Activated T-helper 1 cell treated with anti-CD3 and anti-CD28 coated beads, Interleukin-2, amount 50 U/mL, for 16 hours (primary cell): ENCODE data around the gene TLR9.

ENCODE experiments used
- DNase-seq, 2 donors: peaks; one replicate each; pipeline ENCODE4 v3.0.0-alpha.2; 2020; ENCODE audit warnings: low read depth in 1 of 2, low spot score in 1 of 2

The TLR9 gene

DNA sequence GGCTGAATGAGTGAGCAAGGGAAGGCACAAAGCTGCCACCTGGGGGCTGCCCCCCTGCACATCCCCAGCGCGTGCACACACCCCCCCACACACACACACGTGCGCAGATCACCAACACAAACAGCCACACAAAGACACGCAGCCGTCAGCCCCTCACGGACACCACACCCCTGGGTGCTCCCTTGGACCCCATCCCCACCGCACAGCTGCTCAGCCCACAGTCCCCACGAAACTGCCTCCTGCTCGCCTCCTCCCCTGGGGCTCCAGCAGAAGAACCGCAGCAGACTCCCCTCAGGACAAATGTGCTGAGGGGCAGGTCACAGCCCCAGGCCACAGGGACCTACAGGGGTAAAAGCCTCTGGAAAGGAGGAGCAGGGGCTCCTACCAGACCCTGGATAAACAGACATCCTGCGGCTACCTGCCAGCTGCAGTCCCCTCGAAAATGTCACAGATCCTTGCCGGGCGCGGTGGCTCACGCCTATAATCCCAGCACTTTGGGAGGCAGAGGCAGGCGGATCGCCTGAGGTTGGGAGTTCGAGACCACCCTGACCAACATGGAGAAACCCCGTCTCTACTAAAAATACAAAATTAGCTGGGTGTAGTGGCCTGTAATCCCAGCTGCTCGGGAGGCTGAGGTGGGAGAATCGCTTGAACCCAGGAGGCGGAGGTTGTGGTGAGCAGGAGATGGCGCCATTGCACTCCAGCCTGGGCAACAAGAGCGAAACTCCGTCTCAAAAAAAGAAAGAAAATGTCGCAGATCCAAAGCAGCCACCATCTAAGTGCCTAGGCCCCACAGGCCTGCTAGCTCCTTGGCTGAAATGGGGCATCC lies 7.0 kb upstream of the TLR9 start:
- DNase-seq, result no peak

DNA sequence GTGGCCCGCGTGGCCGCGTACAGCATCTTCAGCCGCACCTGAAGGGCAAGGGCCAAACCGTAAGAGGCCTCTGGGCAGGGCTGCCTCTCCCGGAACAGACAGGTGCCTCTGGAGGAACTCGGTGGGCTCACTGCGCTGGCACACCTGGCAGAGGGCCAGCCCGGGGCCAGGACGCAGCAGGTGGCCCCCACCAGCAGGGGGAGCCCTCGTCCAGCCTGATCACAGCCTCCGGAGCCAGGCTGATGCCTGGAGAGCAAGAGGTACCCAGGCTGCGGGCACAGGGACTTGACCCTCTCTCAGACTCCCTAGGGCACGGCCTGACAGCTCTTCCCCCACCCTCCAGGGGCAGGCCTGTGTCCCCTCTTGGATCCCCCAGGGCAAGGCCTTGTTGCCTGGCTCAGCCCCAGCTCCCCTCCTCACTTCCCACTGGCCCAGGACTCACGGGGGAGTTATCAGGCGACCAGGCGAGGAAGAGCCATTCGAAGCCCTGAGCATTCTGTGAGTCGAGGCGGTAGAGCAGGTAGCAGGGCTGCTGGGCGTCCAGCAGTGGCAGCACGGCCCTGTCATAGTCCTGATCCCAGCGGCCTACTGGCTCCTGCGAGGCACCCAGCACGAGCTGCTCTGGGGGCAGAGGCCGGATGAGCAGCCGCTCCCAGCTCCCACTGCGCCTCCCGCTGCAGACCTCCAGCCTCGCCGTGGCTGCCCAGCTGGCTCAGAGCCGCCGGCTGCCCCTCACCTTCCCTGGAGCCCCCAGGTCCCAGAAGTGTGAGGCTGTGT lies 6.2 kb upstream of the TLR9 start:
- DNase-seq, result peak; percentile 80 to 83

DNA sequence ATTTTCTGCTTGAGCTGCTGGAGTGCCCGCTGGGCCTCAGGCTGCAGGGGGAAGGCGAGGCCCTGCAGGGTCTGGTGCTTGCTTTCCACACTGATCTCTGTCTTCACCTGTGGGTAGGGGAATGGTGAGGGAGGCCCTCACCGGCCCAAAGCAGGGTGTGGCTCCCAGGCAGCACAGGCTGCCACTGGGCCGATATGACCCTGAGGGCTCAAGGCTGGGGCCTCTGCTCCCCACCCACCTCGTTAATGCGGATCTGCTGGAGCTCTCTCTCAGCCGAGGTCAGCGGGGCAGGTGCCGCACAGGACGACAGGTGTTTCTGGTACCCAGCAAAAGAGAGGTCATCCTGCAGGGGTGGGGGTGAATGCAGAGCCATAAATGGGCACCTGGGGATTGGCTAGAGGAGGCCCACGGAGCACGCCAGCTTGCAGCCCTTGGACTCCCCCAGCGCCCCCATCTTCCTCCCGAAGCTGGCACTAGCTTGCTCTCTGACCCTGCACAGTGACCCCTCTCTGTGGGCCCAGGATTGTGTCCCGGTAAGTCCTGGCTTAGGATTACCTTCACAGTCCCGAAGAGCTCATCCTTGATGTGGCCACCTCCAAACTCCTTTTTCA lies 5.5 kb upstream of the TLR9 start:
- DNase-seq, result no peak

- no peak for DNase-seq
Observed at GRCh38 chr3:52230461-52230860, 5.0 kb upstream of the TLR9 start.

DNA sequence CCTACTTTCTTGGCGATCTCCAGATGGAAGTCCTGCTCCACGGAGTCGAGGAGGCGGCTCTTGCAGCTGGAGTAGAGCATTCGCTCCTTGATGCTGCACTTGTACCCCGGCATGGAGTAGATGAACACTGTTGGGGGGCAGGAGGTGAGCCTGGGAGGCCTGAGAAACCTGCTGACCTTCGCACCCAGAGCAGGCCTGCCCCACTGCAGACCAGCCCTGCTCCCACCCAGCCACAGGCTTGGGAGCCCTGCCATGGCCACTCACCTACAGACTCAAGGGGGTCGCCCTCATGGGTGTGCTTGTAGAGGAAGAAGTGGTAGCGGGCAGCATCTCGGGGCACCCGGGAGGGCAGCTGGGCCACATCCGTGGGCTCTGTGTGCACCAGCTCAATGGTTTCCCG lies 4.2 kb upstream of the TLR9 start:
- no peak for DNase-seq

DNA sequence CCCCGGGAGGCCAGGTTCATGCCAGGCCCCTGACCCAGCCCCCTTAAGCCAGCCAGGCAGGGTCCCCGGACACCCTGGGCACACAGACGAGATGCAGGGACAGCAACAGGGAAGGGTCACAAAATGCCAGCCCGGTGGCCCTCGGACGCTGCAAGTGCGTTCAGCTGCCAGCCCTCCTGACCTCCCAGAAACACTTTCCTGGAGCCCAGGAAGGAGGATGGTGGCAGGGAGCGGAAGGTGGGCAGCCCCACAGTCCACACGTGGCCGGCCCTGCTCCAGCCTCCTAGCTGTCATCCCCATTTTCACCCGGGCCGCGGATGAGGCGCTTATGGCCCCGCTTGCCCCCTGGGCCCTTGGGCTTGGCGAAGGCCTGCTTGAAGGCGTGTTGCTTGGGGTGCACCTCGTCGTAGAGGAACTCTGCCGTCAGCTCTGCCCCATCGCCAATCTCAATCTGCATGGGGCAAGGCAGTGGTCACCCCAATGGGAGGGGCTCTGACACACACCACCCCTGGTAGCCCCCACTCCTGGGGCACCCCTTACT lies 3.4 kb upstream of the TLR9 start:
- no peak for DNase-seq

DNA sequence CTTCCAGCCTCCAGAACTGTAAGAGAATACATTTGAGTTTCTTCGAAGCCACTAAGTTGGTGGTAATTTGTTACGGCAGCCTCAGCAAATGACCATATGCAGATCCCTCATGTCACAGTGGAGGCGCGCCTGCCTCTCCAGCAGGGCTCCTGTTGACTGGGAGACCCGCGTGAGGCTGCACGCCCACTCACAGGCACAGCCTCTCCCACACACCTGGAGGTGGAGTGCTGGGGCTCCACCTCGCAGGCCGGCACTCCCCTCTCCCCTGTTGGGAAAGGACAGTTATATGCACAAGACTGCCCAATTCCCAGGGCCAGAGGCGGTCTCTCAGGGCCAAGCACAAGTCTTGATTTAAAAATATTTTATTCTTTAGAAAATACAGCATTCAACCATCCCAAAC lies 2.8 kb upstream of the TLR9 start:
- no peak for DNase-seq

GRCh38 chr3:52227766-52228165 lies 2.3 kb upstream of the TLR9 start:
- no peak for DNase-seq

GRCh38 chr3:52227117-52227516 lies 1.7 kb upstream of the TLR9 start:
- DNase-seq, result no peak

DNA sequence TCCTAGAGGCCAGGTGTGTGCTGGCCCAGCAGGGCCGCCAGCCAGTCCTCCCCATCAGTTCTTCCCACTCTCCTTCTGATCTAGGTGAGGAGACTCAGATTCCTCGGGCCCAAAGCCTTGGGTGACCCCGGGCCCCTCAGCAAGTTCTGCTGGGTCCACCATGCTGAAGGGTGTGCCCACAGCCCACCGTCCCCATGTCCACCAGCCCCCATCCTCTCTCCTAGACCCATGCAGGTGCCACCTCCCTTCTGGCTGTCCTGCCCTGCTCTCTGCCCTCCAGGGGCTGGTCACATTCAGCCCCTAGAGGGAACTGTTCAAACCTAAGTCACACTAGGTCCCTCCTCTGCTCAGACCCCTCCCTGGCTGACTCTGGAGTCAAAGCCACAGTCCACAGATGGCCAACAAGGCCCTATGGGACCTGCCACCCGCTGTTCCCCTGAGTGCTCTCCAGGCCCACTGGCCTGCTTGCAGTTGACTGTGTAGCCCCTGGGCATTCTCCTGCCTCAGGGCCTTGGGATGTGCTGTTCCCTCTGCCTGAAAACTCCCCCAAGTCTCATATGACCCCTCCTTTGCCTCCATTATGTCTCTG lies 878 bp upstream of the TLR9 start:
- DNase-seq, result no peak

DNA sequence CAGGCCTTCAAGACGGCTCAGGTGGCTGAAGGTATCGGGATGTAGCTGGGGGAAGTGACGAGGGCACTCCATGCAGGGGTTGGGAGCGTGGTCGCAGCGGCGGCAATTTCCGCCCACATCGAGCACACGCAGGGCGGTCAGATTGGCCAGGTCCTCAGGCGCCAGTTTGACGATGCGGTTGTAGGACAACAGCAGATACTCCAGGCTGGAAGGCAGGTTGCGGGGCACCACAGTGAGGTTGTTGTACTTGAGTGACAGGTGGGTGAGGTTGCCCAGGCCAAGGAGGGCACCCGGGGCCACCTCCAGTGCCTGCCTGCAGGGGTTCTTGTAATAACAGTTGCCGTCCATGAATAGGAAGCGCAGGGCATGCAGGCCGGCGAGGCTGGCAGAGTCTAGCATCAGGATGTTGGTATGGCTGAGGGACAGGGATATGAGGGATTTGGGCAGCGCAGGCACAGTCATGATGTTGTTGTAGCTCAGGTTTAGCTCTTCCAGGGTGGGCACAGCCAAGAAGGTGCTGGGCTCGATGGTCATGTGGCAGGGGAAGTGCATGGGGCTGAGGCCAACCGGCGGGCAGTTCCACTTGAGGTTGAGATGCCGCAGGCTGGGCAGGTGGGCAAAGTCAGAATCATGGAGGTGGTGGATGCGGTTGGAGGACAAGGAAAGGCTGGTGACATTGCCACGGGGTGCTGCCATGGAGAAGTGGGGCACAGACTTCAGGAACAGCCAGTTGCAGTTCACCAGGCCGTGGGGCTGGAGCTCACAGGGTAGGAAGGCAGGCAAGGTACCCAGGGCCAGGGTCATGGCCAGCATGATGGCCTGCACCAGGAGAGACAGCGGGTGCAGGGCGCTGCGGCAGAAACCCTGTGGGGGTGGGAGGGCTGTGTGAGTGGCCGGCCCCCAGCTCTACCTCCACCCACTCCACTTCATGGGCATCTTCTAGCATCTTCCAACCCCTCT lies 1.7 kb downstream of the TLR9 start:
- no peak for DNase-seq

- DNase-seq, result no peak
Observed at GRCh38 chr3:52222319-52223221, 2.9 kb downstream of the TLR9 start.

DNA sequence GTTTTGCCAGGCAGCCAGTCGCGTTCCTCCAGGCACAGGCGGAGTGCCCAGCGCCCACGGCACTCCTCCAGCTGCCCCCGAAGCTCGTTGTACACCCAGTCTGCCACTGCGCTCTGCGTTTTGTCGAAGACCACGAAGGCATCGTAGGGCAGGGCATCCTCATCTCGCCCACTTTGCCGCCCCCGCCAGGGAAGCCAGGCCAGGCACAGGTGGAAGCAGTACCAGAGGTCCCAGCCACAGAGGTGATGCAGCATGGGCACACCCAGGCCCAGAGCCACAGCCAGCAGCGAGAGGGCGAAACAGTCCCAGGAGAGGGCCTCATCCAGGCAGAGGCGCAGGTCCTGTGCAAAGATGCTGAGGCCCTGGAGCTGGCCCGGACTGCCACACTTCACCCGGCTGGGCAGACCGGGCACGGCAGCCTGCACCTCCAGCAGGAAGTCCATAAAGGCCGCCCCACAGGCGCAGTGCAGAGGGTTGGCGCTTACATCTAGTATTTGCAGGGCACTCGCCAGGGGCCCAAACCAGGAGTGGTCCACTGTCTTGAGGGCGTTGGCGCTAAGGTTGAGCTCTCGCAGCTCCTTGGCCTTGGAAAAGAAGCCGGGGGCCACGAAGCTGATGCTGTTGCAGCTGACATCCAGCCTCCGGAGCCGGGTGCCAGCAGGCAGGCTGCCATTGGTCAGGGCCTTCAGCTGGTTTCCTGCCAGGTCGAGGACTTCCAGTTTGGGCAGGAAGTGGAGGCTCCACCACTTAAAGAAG lies 3.7 kb downstream of the TLR9 start:
- DNase-seq, result peak in 1 of 2 donors; percentile 48

DNA sequence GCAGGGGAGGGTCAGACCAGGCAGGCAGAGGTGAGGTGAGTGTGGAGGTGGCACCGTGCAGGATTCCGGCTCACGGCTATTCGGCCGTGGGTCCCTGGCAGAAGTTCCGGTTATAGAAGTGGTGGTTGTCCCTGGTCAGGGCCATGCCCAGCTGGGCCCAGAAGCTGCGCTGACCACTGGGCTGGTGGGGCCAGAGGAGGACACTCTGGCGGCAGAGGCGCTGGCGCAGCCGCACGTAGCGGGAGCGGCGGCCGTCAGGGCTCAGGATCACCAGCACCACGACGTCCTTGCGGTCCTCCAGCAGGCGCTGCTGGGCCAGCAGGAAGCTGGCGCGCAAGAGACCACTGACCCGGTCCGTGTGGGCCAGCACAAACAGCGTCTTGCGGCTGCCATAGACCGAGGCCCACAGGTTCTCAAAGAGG lies 4.3 kb downstream of the TLR9 start:
- no peak for DNase-seq

GRCh38 chr3:52220380-52221026 lies 4.9 kb downstream of the TLR9 start:
- DNase-seq, result peak; percentile 78 to 88

DNA sequence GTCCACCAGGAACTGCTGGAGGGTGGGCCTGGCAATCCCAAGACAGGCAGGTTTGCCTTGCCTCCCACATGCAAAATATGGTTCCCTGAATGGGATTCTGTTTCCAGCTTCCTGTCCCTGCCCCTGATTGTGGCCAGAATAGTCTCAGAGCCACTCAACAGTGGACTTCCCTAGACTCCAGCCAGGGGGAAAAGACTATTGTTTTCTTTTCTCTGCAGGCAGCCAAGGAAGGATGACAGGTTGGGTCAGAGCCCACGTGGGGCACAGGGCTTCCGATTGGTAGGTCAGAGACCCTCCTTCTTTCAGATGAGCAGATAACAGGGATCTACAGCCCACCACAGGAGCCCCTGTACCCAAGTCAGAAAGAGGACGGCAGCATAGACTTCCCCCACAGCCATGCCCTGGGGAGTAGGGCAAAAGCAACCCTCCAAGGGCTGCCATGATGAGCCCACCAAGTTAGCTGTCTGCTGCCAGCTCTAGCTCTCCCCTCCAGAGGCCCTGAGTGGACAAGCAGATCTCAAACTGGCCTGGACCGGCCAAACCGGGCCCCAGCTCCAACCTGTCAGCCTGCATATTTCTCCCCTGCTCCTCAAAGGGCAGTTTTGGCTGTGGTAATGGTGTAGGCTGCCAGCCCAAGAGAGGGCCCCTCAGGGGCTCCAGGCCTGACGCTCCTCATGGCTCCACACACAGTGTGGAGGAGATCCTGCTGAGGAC lies 6.4 kb downstream of the TLR9 start:
- DNase-seq, result no peak

DNA sequence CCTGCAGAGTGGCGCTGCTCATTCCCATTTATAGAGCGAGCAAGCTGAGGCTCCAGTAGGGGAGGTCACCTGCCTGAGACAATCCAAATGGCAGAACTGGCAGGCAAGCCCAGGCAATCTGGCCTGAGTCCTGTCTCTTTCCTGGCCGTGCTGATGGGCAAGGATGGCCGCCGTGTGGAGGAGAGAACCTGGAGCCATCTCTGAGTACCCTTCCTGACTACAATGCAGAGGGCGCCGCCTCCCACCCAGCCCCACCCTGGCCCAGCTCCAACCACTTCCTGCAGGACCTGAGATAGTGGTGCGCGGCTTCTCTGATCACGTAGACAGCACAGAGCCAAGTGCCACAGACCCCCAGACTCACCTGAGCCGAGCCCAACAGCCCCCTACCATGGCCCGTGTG lies 7.0 kb downstream of the TLR9 start:
- no peak for DNase-seq
